ENCODE data around the gene PUS10.
"Not testable (repeated sequence)": the region's sequence is repeated elsewhere in the genome, so short reads cannot be mapped to it uniquely, and the experiment has no call there.

The PUS10 gene

GRCh38 chr2:60925994-60926740 is 91.9 kb downstream of the PUS10 start:
- DNase-seq: no peak

GRCh38 chr2:60907329-60907728 is 110.7 kb downstream of the PUS10 start:
- DNase-seq: no peak

GRCh38 chr2:60906395-60906794 is 111.7 kb downstream of the PUS10 start:
- no peak for DNase-seq

GRCh38 chr2:60905867-60906266 is 112.2 kb downstream of the PUS10 start:
- not testable (repeated sequence) for DNase-seq

GRCh38 chr2:60901296-60901695 is 116.8 kb downstream of the PUS10 start:
- DNase-seq: not testable (repeated sequence)

GRCh38 chr2:60899892-60900249 is 118.2 kb downstream of the PUS10 start:
- no peak for DNase-seq

GRCh38 chr2:60899230-60899891 is 118.7 kb downstream of the PUS10 start:
- DNase-seq: no peak

GRCh38 chr2:60898567-60898966 is 119.5 kb downstream of the PUS10 start:
- DNase-seq: no peak

Data from activated T-cell treated with anti-CD3 and anti-CD28 coated beads, Interleukin-2, amount 50 U/mL, for 1 hour (primary cell).